Natural killer cell (primary cell): ENCODE results near the gene RBMS3. TPM values are rescaled to one million over a fixed set of nuclear protein-coding genes. Genes with fewer than 3 reads are reported as not detected.

ENCODE experiments used
- ATAC-seq, 3 donors: fragments of 150-1000 bp in 2 of 3; fragments of 200-7000 bp in 1 of 3; cut with Tn5 transposase; 1 replicate in 1 of 3; 2 replicates in 2 of 3; pipeline ENCODE4 v1.10.0; 2021; ENCODE audit warnings: mild to moderate bottlenecking in 2 of 3, moderate library complexity in 2 of 3
- DNase-seq, 2 donors: peaks; one replicate each; pipeline versions ENCODE4 v3.0.0 to v3.0.0-alpha.2; 2013 to 2021; ENCODE audit warnings: mixed read lengths in 1 of 2
- H3K27ac ChIP-seq: one replicate; pipeline ENCODE4 v1.5.1; 2013; ENCODE audit warnings: mild to moderate bottlenecking, low read length
- H3K27me3 ChIP-seq: one replicate; pipeline ENCODE4 v1.6.1; 2013; ENCODE audit warnings: low read length; ENCODE audit not compliant: control insufficient read depth, insufficient read depth
- H3K36me3 ChIP-seq: one replicate; pipeline ENCODE4 v1.6.1; 2013; ENCODE audit warnings: low read length; ENCODE audit not compliant: control insufficient read depth, insufficient read depth
- H3K4me1 ChIP-seq: one replicate; pipeline ENCODE4 v1.6.1; 2013; ENCODE audit warnings: low read length; ENCODE audit not compliant: control insufficient read depth, insufficient read depth
- H3K4me3 ChIP-seq: one replicate; pipeline ENCODE4 v1.5.1; 2013; ENCODE audit warnings: low read length
- H3K9me3 ChIP-seq: one replicate; pipeline ENCODE4 v1.6.1; 2013; ENCODE audit warnings: low read length; ENCODE audit not compliant: control insufficient read depth, insufficient read depth
- H3K27ac Mint-ChIP-seq, 2 donors: one replicate each; pipeline ENCODE4 v1.8.0; 2022; ENCODE audit warnings: mild to moderate bottlenecking in 2 of 2, mixed read lengths in 2 of 2, moderate library complexity in 1 of 2
- H3K27me3 Mint-ChIP-seq, 2 donors: one replicate each; pipeline ENCODE4 v1.8.0; 2022; ENCODE audit warnings: low read depth in 2 of 2, mixed read lengths in 2 of 2
- H3K36me3 Mint-ChIP-seq: one replicate; pipeline ENCODE4 v1.8.0; 2022; ENCODE audit warnings: mixed read lengths
- H3K4me1 Mint-ChIP-seq, 2 donors: one replicate each; pipeline ENCODE4 v1.8.0; 2022; ENCODE audit warnings: mixed read lengths in 2 of 2
- H3K4me3 Mint-ChIP-seq: one replicate; pipeline ENCODE4 v1.8.0; 2022; ENCODE audit warnings: mild to moderate bottlenecking, moderate library complexity, mixed read lengths
- H3K9me3 Mint-ChIP-seq, 2 donors: one replicate each; pipeline ENCODE4 v1.8.0; 2022; ENCODE audit warnings: mixed read lengths in 2 of 2
- WGBS: methylation state at CpG from one replicate; pipeline ENCODE4 v1.1.7; 2013; ENCODE audit warnings: missing lambda C conversion rate; ENCODE audit not compliant: insufficient coverage; 5-methylcytosine and 5-hydroxymethylcytosine counted together
- intact Hi-C: fragments of 100-400 bp; cut with micrococcal nuclease; formaldehyde crosslinking; loops from one replicate; pipeline ENCODE4 v1.14.2; 2022
- total RNA-seq, 4 donors: library from RNA; stranded (reverse); fragments of 120-200 nt in 1 of 4; gene quantifications; one replicate each; pipeline versions ENCODE4 v1.2.3 to v1.2.4, GENCODE V29; 2013 to 2022
- TF ChIP-seq, protein P1 (sequence below): fragments of 200-600 bp; IDR thresholded peaks from one replicate; pipeline ENCODE4 v1.8.0; 2022; ENCODE audit warnings: antibody characterized with exemption

RBMS3 gene
- total RNA-seq, 3 donors from 2014 or later (not counting 1 experiment from before 2014, with no cell fraction given), result 0.16 TPM; not detected in 2

DNA sequence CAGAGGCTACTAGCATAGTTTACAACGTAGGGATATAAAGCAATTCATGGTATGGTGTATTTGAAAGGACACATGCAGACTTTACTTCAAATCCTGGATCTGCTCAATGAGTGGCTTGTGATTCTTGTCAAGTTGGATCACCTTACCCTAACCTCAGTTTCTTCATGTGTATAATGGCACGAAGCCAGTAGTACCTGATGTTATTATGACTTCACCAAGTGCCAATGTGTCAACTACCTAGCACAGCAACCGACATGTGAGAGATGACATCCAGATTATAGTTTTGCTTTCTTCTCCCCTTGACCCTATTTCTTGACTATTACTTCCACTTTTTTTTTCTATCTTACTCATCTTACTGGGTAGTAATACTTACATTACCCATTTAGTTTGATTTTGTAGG, 304.5 kb downstream of the RBMS3 start:
- Histone ChIP-seq H3K36me3 (no peaks in the 10 kb centered on the region), H3K27me3 (no peaks in the 10 kb centered on the region), H3K4me3 (no peak overlapping the region), H3K27ac (no peak overlapping the region), H3K9me3 (no peaks in the 10 kb centered on the region), H3K4me1 (no peaks in the 10 kb centered on the region)
- DNase-seq (no peak), ATAC-seq (no peak)
- H3K9me3 Mint-ChIP-seq, result peaks cover 3 to 4% of the 10 kb centered on the region in 2 donors
- no peak overlapping the region for H3K27ac Mint-ChIP-seq
- H3K4me1 Mint-ChIP-seq, result no peaks in the 10 kb centered on the region
- intact Hi-C loops, result no loop called here
- TF ChIP-seq, protein P1, sequence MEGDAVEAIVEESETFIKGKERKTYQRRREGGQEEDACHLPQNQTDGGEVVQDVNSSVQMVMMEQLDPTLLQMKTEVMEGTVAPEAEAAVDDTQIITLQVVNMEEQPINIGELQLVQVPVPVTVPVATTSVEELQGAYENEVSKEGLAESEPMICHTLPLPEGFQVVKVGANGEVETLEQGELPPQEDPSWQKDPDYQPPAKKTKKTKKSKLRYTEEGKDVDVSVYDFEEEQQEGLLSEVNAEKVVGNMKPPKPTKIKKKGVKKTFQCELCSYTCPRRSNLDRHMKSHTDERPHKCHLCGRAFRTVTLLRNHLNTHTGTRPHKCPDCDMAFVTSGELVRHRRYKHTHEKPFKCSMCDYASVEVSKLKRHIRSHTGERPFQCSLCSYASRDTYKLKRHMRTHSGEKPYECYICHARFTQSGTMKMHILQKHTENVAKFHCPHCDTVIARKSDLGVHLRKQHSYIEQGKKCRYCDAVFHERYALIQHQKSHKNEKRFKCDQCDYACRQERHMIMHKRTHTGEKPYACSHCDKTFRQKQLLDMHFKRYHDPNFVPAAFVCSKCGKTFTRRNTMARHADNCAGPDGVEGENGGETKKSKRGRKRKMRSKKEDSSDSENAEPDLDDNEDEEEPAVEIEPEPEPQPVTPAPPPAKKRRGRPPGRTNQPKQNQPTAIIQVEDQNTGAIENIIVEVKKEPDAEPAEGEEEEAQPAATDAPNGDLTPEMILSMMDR, result no peak
- no peak overlapping the region for H3K4me3 Mint-ChIP-seq
- whole genome bisulfite sequencing, result 80% methylated on average over 3 of the region's 3 CpGs
- H3K27me3 Mint-ChIP-seq, result no peaks in the 10 kb centered on the region
- H3K36me3 Mint-ChIP-seq, result no peaks in the 10 kb centered on the region

DNA sequence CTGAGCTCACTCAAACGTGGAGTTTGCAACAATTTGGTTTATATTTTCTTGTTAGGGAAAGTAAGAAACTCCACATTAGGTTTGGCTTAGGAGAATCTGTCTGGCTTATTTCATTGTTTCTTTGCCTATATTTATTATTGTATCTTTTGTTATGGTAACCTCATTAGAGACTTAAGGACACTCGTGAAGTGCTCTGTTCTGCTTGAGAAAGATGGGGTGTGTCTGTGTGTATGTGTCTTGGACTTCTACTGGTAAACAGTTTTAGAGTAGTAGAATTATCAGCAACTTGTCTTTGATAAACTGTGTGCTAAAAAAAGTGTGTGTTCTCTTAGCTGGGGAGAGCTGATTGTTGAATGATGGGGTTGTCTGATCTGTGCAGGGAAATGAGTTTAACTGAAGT, 306.5 kb downstream of the RBMS3 start:
- Histone ChIP-seq H3K4me1 (no peaks in the 10 kb centered on the region), H3K36me3 (no peaks in the 10 kb centered on the region), H3K27me3 (no peaks in the 10 kb centered on the region), H3K27ac (no peak overlapping the region), H3K9me3 (no peaks in the 10 kb centered on the region), H3K4me3 (no peak overlapping the region)
- TF ChIP-seq, protein P1, result no peak
- Mint-ChIP-seq H3K4me1 (no peaks in the 10 kb centered on the region), H3K9me3 (peaks cover 3 to 4% of the 10 kb centered on the region in 2 donors), H3K4me3 (no peak overlapping the region), H3K36me3 (no peaks in the 10 kb centered on the region), H3K27ac (no peak overlapping the region), H3K27me3 (no peaks in the 10 kb centered on the region)
- intact Hi-C loops, result no loop called here
- WGBS, result 74% methylated on average over 2 of the region's 2 CpGs
- DNase-seq, result no peak
- no peak for ATAC-seq

DNA sequence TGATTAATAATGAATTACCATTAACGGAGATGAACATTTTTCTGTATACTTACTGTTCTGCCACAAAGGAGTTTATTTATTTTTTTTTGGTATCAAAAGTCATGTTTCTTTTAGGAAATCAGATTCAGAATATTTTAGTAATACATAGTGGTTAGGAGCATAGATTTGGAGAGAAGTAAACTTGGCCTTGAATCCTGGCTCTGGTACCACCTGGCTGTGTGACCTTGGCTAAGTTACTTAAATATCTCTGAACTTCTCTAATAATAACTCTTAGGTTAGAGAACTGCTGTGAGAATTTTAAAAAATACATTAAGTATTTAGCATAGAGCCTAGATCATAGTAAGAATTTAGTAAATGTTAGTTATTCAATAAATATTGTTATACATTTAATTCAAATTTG, 309.1 kb downstream of the RBMS3 start:
- no peaks in the 10 kb centered on the region for H3K4me1 Mint-ChIP-seq
- Histone ChIP-seq H3K27me3 (no peaks in the 10 kb centered on the region), H3K9me3 (no peaks in the 10 kb centered on the region), H3K4me1 (no peaks in the 10 kb centered on the region), H3K4me3 (no peak overlapping the region), H3K27ac (no peak overlapping the region), H3K36me3 (no peaks in the 10 kb centered on the region)
- DNase-seq (no peak), ATAC-seq (no peak)
- no peak overlapping the region for H3K27ac Mint-ChIP-seq
- WGBS, result no CpG with 5 or more reads among the region's 1 CpG
- H3K27me3 Mint-ChIP-seq, result no peaks in the 10 kb centered on the region
- peaks cover 3 to 4% of the 10 kb centered on the region in 2 donors for H3K9me3 Mint-ChIP-seq
- TF ChIP-seq, protein P1, result no peak
- H3K36me3 Mint-ChIP-seq, result no peaks in the 10 kb centered on the region
- no peak overlapping the region for H3K4me3 Mint-ChIP-seq
- intact Hi-C loops, result no loop called here

DNA sequence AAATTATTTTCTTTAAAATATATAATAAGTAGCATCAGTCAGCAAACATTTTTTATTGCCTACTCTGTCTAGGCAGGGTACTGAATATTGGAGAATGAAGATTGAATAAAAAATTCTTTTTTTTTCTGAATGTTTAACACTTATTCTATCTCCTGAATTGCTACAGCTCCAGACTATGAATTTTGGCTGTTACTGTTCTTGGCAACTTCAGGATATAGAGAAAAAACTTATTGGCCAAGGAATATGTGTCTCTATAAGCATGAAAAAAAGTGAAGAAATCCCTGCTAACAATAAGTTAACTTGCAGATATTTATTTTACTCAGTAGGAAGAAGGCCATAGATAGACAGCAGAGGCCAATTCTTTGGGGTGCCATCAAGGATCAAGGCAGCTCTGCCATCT, 309.6 kb downstream of the RBMS3 start:
- Histone ChIP-seq H3K9me3 (no peaks in the 10 kb centered on the region), H3K36me3 (no peaks in the 10 kb centered on the region), H3K4me1 (no peaks in the 10 kb centered on the region), H3K27me3 (no peaks in the 10 kb centered on the region), H3K27ac (no peak overlapping the region), H3K4me3 (no peak overlapping the region)
- Mint-ChIP-seq H3K4me1 (no peaks in the 10 kb centered on the region), H3K27ac (no peak overlapping the region), H3K36me3 (no peaks in the 10 kb centered on the region), H3K9me3 (peaks cover 3 to 4% of the 10 kb centered on the region in 2 donors), H3K4me3 (no peak overlapping the region), H3K27me3 (no peaks in the 10 kb centered on the region)
- TF ChIP-seq, protein P1, result no peak
- intact Hi-C loops, result no loop called here
- no peak for DNase-seq
- ATAC-seq, result no peak
